ENCODE data around the gene TGOLN2.
A peak's percentile ranks its signal among the peaks of the same experiment; 100 is the strongest.
"Not testable (repeated sequence)": the region's sequence is repeated elsewhere in the genome, so short reads cannot be mapped to it uniquely, and the experiment has no call there.

TGOLN2 gene

DNA sequence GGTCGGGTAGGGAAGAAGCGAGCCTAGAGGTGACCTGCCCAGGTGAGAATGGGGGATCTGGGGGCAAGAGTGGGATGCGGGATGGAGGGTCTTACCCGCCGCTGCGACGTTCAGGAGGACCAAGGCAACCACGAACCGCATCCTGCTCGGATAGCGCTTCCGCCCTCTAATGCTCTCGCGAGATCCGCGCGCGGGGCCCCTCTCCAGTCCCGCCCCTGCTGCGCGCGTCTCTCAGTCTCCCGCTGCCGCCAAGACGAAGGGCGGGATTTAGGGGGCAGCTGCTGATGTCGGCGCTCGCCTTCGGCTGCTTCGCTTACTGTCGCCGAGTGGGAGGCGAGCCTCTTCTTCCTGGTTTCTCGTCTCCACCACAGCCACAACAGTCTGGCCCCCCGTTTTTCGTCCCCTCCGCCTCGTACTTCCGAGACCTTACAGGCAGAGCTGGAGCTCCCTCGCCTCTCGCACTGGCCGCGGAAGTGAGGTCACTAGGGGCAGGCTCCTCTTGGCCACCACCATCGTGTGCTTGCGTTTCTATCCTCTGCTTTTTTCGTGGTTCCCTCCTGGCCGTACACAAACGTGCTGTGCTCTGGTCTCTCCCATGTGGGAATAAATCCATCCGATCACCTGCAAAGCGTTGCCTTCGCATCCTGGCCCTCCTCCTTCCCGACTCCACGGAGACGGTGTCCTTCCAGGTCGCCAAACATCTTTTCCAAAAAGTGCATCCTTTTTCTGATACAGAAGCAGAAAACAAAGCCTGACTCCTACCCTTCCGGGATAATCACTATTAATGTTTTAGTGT is at the start of gene TGOLN2:
Gene TGOLN2, minus strand, starts transcription at position 168 of the 796 bp plus-strand sequence. Its CDS starts 27 bp downstream, at position 141.
- peak; percentile 95 for DNase-seq

- no peak for DNase-seq
Observed at GRCh38 chr2:85377083-85377482, 49.3 kb upstream of the TGOLN2 start.

- no peak for DNase-seq
Observed at GRCh38 chr2:85376291-85377065, 48.7 kb upstream of the TGOLN2 start.

- DNase-seq, result no peak
Observed at GRCh38 chr2:85371045-85371444, 43.3 kb upstream of the TGOLN2 start.

DNA sequence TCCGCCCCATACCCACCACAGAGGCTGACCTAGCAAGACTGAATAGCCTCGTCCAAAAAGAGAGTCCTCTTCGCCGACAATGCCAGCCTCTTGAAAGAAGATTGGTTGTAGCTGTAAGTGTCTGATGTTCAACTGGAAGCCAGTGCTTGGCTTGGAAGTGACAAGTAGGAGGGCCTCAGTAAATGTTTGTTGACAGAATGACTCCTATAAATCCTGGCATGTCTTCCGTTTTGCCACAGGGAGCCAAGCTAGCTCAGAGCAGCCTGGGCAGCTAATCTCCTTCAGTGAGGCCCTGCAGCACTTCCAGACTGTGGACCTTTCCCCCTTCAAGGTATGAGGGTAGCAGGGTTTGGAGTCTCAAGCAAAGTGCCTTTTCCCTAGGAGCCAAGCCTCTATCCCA is 41.7 kb upstream of the TGOLN2 start:
- no peak for DNase-seq

GRCh38 chr2:85368921-85369320 is 41.1 kb upstream of the TGOLN2 start:
- no peak for DNase-seq

- DNase-seq, result no peak
Observed at GRCh38 chr2:85367180-85367579, 39.4 kb upstream of the TGOLN2 start.

GRCh38 chr2:85362653-85363387 is 35.0 kb upstream of the TGOLN2 start:
- not testable (repeated sequence) for DNase-seq

DNA sequence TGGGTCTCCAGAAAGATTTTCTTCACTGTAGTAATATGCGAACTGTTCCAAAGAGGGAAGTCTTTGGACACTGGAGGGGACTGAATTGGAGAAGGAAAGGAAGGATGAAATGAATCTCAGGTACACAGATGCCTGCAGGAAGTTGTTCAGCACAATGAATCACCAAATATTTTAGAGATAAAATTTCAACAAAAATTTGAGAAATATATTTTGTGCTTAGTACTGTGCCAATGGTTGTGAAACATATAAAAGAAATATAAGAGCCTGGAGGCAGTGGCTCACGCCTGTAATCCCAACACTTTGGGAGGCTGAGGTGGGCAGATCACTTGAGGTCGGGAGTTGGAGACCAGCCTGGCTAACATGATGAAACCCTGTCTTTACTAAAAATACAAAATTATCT is 29.9 kb upstream of the TGOLN2 start:
- DNase-seq, result no peak

GRCh38 chr2:85356186-85356585 is 28.4 kb upstream of the TGOLN2 start:
- no peak for DNase-seq

DNA sequence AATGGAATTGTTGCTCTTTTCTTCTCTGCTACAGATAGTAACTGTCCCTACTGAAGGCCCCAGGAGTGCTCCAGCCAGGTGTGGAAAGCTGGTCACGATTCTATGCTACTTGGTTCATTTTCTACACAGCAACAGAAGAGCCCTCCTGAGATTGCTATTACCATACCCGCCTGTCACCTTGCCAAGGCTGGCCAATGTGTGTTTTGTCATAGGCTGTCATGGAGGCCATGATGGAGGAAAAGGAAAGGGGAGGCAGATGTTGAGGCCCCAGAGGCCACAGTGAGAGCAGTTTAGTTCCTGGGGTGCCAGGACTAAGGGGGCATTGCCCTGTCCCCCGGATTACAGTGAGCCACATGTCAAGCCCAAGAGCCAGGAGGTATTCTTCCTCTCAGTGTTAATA is 27.7 kb upstream of the TGOLN2 start:
- DNase-seq, result no peak

DNA sequence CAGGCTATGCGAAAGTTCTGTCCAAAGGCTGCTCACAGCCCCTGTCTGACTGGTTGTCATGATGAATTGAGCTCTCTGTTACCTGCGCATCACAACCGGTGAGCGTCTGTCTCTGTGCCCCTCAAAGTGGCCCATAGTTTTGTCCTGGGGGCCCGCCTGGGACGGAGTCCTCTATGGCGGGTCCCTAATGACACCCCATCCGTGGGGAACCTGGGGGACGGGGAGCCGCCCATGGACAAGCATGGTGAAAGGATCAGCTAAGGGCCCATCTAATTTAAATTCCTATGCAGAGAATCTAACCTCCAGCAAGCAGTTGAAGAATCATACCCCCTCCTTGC is 27.3 kb upstream of the TGOLN2 start:
- no peak for DNase-seq

GRCh38 chr2:85354286-85355072 is 26.7 kb upstream of the TGOLN2 start, which contains the start of the genes ELMOD3 and RETSAT:
Gene ELMOD3, plus strand, starts transcription at chr2:85354769. Its CDS starts 2,430 bp downstream, at chr2:85357199.
Gene RETSAT, minus strand, starts transcription at chr2:85354528. Its CDS starts 21 bp downstream, at chr2:85354507.
- DNase-seq, result peak; percentile 93

GRCh38 chr2:85353876-85354285 is 26.1 kb upstream of the TGOLN2 start:
- no peak for DNase-seq

GRCh38 chr2:85347599-85347998 is 19.8 kb upstream of the TGOLN2 start:
- no peak for DNase-seq

GRCh38 chr2:85344356-85344954 is 16.7 kb upstream of the TGOLN2 start:
- no peak for DNase-seq

- DNase-seq, result not testable (repeated sequence)
Observed at GRCh38 chr2:85343207-85343895, 15.6 kb upstream of the TGOLN2 start.

DNA sequence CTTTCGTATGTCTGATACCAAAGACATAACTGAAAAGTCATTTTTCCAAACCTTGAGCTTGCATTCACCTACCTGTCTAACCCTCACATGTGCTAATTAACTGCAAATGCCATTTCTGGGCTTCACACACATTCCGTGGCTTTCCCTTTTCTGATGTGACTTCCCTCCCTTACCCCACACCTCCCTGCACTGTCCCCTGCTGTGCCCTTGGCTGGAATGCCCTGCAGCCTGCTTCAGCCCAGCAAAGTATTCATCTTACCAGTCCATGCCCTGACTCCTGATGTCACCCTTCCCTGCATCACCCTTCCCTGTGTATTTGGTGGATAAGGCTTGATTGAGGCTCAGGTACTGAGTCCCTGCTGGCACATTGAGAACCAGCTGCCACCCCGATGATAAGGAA is 14.4 kb upstream of the TGOLN2 start:
- no peak for DNase-seq

GRCh38 chr2:85341269-85342029 is 13.7 kb upstream of the TGOLN2 start:
- no peak for DNase-seq

DNA sequence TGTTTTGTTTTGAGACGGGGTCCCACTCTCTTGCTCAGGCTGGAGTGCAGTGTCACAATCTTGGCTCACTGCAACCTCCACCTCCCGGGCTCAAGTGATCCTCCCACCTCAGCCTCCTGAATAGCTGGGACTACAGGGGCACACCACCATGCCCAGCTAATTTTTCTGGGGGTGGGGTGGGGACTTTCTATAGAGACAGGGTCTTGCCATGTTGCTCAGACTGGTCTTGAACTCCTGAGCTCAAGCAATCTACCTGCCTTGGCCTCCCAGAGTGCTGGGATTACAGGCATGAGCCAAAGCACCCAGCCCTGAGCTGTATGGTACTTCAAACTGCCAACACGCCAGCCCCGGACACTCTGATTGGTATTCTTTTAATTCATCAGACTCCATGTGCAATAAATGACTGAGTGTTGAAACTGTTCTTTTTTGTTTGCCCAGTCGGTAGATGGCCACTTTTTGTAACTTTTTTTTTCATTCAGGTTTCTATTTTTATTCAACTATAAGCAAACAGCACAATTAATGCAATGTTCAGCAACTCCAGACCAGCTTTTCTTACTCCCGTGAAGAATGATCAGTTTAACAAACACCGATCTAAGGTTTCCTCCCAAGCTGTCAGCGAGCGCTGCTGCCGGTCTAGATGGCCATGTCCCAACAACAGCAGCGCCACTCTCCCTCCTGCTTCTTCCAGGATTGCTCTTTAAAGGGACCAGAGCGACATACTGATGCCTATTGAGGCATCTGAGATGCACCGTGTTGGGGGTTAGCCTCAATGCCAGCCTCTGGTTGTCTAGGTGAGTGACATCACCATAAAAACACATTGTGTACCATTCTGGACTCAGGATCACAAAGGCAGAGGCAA is 12.5 kb upstream of the TGOLN2 start:
- no peak for DNase-seq

Measured in activated CD8-positive, alpha-beta memory T cell treated with anti-CD3 and anti-CD28 coated beads, Interleukin-2, amount 50 U/mL, for 48 hours (primary cell).